GM21515 (cell line): ENCODE data around the gene ARHGEF39.
"Not testable (repeated sequence)": the region's sequence is repeated elsewhere in the genome, so short reads cannot be mapped to it uniquely, and the experiment has no call there.

Source experiments
- ATAC-seq: cut with Tn5 transposase; IDR thresholded peaks from one replicate; pipeline ENCODE4 v1.9.1; 2021; ENCODE audit not compliant: unreplicated experiment

ARHGEF39 gene

DNA sequence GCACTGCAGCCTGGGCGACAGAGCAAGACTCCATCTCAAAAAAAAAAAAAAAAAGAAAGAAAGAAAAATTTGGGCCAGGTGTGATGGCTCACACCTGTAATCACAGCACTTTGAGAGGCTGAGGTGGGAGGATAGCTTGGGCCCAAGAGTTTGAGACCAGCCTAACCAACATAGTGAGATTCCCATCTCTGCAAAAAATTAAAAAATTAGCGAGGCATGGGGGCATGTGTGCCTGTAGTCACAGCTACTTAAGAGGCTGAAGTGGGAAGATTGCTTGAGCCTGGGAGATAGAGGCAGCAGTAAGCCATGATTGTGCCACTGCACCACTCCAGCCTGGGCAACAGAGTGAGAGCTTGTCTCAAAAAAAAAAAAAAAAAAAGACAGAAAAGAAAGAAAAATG, 11.4 kb downstream of the ARHGEF39 start:
- no peak for ATAC-seq

GRCh38 chr9:35652829-35653209, 12.2 kb downstream of the ARHGEF39 start:
- ATAC-seq, result no peak

DNA sequence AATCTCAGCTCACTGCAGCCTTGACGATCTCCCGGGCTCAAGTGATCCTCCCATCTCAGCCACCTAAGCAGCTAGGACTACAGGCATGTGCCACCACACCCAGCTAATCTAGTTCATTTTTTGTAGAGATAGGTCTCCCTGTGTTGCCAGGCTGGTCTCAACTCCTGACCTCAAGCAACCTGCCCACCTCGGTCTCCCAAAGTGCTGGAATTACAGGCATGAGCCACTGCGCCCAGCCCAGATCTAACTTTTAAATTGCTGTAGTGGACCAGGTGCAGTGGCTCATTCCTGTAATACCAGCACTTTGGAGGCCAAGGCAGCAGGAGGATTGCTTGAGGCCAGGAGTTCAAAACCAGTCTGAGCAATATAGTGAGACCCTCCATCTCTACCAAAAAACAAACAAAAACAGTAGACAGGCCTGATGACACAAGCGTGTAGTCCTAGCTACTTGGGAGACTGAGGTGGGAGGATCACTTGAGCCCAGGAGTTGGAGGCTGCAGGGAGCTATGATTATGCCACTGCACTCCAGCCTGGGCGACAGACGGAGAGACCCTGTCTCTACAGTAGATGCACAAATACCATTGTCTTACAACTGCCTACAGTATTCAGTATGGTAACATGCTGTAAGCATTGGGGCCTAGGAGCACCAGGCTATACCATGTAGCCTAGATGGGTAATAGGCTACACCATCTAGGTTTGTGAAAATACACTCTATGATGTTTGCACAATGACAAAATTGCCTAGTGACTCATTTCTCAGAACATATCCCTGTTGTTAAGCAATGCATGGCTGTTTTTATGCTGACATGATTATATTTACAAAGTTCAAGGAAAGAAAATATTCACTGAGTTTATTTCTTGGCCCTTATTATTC, 12.8 kb downstream of the ARHGEF39 start:
- ATAC-seq, result no peak

- no peak for ATAC-seq
Measured at GRCh38 chr9:35650341-35651158, 14.4 kb downstream of the ARHGEF39 start, which contains the start of gene SIT1. Gene SIT1, minus strand, starts transcription at chr9:35650931. Its CDS starts 78 bp downstream, at chr9:35650853.

GRCh38 chr9:35649431-35650340, 15.3 kb downstream of the ARHGEF39 start:
- ATAC-seq, result no peak

- peak; percentile 81 for ATAC-seq
Measured at GRCh38 chr9:35646533-35647265, 18.3 kb downstream of the ARHGEF39 start.

DNA sequence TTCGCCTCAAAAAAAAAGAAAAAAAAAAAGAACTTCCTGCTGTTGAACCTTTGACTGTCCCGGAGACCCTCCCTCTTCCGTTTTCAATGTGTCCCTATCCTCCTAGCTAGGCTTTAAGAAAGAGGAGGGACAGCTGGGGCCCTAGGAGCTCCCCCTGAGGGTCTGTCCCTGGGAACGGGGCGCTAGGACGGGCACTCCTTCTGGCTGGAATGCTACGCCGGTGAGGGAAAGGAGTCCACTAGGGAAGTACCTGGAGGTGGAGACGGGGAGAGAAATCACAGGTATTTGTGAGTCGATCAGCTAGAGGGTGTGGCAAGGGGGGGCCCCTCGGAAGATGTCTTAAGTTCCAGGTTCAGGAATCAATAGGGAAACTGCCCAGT, 18.9 kb downstream of the ARHGEF39 start:
- peak; percentile 7 for ATAC-seq

- ATAC-seq, result not testable (repeated sequence)
Measured at GRCh38 chr9:35645736-35646135, 19.3 kb downstream of the ARHGEF39 start.

DNA sequence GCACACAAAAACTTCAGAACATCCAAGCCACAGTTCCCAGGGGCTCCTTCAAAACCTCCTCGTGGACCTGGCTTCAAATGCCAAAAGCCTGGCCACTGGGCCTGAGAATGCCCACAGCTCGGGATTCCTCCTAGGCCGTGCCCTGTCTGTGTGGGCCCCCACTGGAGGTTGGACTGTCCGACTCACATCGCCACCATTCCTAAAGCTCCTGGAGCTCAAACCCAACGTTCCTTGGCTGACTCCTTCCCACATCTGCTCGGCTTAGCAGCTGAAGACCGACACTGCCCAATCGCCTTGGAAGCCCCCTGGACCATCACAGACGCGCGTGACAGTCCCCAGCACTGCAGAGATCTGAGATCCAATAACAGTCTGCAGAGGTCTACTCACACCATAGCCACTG, 21.9 kb downstream of the ARHGEF39 start:
- no peak for ATAC-seq

- ATAC-seq, result not testable (repeated sequence)
Measured at GRCh38 chr9:35641478-35641877, 23.5 kb downstream of the ARHGEF39 start.

DNA sequence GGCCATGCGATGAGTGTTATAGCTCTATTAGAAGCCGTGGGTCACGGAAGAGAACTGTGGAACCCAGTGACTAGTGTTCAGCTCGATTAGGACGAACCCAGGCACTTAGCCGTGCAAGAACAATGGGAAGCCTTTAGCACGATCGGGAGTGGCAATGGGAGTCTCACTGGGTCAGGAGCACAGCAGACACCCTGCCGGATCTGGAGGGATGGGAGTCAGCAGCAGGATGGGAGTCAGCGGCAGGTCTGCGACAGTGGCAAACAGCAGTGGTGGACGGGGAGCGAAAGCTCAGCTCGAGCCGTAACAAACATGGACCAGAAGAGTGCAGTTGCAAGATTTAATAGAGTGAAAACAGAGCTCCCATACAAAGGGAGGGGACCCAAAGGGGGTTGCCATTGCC, 24.6 kb downstream of the ARHGEF39 start:
- ATAC-seq, result not testable (repeated sequence)

GRCh38 chr9:35639631-35640030, 25.4 kb downstream of the ARHGEF39 start:
- no peak for ATAC-seq

DNA sequence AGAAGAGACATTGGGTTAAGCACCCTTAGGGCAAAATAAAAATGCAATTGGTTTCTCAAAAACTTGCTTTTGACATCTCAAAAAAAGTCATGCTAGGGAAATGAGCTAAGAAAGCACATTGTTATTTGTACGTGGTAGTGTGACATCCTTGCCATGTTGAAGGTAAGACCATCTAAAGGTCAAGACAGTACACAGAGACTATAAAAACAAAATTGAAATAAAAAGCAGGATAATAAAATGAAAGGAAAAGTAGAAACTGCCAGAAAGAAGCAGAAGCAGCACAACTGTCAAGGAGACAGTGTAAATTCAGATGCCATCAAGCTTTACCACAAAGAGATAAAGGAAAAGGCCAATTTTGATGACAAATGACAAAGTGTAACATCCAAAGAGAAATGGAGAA, 25.8 kb downstream of the ARHGEF39 start:
- not testable (repeated sequence) for ATAC-seq

DNA sequence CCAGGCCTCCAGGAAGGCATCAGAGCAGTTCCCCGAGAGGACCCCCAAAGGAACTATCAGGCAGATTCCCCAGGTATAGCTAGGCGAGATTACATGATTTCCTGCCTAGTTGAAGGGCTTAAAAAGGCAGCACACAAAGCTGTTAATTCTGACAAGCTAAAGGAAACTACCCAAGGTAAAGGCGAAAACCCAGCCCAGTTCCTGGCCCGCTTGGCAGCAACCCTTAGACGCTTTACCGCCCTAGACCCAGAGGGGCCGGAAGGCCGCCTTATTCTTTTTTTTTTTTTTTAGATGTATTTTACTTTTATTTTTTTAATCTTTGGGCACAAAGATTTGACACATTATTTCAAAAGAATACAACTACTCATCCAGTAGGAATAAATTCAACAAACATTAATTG, 26.2 kb downstream of the ARHGEF39 start:
- not testable (repeated sequence) for ATAC-seq

DNA sequence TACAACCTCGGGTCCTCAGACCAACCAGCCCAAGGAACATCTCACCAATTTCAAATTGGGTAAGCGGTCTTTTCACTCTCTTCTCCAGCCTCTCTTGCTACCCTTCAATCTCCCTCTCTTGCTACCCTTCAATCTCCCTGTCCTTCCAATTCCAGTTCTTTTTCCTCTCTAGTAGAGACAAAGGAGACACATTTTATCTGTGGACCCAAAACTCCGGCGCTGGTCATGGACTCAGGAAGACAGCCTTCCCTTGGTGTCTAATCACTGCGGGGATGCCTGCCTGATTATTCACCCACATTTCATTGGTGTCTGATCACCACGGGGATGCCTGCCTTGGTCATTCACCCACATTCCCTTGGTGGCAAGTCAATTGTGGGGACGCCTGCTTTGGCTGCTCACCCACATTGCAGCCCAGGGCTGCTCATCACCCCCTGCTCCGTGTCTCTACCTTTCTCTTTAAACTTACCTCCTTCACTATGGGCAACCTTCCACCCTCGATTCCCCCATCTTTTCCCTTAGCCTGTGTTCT, 27.5 kb downstream of the ARHGEF39 start:
- ATAC-seq, result not testable (repeated sequence)

GRCh38 chr9:35636877-35637246, 28.1 kb downstream of the ARHGEF39 start:
- not testable (repeated sequence) for ATAC-seq

GRCh38 chr9:35636135-35636876, 28.7 kb downstream of the ARHGEF39 start:
- ATAC-seq, result no peak

GRCh38 chr9:35635730-35636129, 29.3 kb downstream of the ARHGEF39 start:
- ATAC-seq, result no peak

GRCh38 chr9:35629597-35629996, 35.4 kb downstream of the ARHGEF39 start:
- no peak for ATAC-seq
